ENCODE results near the gene PDLIM3.

PDLIM3 gene

GRCh38 chr4:185576314-185576961, 41.1 kb upstream of the PDLIM3 start:
- TF ChIP-seq CTCF (IDR thresholded peaks at IDR 0.05; ENCODE audit: extremely low read depth, missing control alignments) = no peak
- no peak for DNase-seq (ENCODE audit: low spot score)

- DNase-seq (ENCODE audit: low spot score) = no peak
- TF ChIP-seq CTCF (IDR thresholded peaks at IDR 0.05; ENCODE audit: extremely low read depth, missing control alignments) = no peak
Observed at GRCh38 chr4:185573651-185574199, 38.4 kb upstream of the PDLIM3 start.

- no peak for DNase-seq (ENCODE audit: low spot score)
- TF ChIP-seq CTCF (IDR thresholded peaks at IDR 0.05; ENCODE audit: extremely low read depth, missing control alignments) = no peak
Observed at GRCh38 chr4:185570727-185571126, 35.4 kb upstream of the PDLIM3 start.

- no peak for TF ChIP-seq CTCF (IDR thresholded peaks at IDR 0.05; ENCODE audit: extremely low read depth, missing control alignments)
- no peak for DNase-seq (ENCODE audit: low spot score)
Observed at GRCh38 chr4:185567381-185568376, 32.4 kb upstream of the PDLIM3 start.

GRCh38 chr4:185566972-185567371, 31.7 kb upstream of the PDLIM3 start:
- TF ChIP-seq CTCF (IDR thresholded peaks at IDR 0.05; ENCODE audit: extremely low read depth, missing control alignments) = no peak
- no peak for DNase-seq (ENCODE audit: low spot score)

GRCh38 chr4:185566425-185566824, 31.1 kb upstream of the PDLIM3 start:
- peak; percentile 17 for DNase-seq (ENCODE audit: low spot score)
- TF ChIP-seq CTCF (IDR thresholded peaks at IDR 0.05; ENCODE audit: extremely low read depth, missing control alignments) = no peak

GRCh38 chr4:185565696-185566095, 30.4 kb upstream of the PDLIM3 start:
- no peak for DNase-seq (ENCODE audit: low spot score)
- TF ChIP-seq CTCF (IDR thresholded peaks at IDR 0.05; ENCODE audit: extremely low read depth, missing control alignments) = no peak
